GM21737 (cell line): ENCODE data around the gene HMHB1.

Experiments used
- ATAC-seq: cut with Tn5 transposase; IDR thresholded peaks from one replicate; pipeline ENCODE4 v1.9.1; 2021; ENCODE audit warnings: mild to moderate bottlenecking, moderate library complexity; ENCODE audit not compliant: unreplicated experiment

HMHB1 gene

GRCh38 chr5:143865426-143866025, 53.6 kb downstream of the HMHB1 start:
- no peak for ATAC-seq
